GM23248 (cell line): Measurements from ENCODE around the gene GBP3.

Experiments used
- EZH2 ChIP-seq: fragments of 200-600 bp; sonication (generic); IDR thresholded peaks from 2 replicates; pipeline ENCODE4 v1.6.1; 2018; ENCODE audit warnings: antibody characterized with exemption, mild to moderate bottlenecking; ENCODE audit not compliant: insufficient read depth, poor library complexity, severe bottlenecking
- EZH2phosphoT487 ChIP-seq: fragments of 200-600 bp; sonication (generic); IDR thresholded peaks from 2 replicates; pipeline ENCODE4 v1.6.1; 2018; ENCODE audit warnings: antibody characterized with exemption, moderate library complexity, mild to moderate bottlenecking, low read depth; ENCODE audit not compliant: insufficient read depth

- TF ChIP-seq EZH2phosphoT487 (no peak), EZH2 (no peak)
Measured at GRCh38 chr1:88982055-88982454, 40.6 kb downstream of the GBP3 start.
